HG03575 (cell line): Measurements from ENCODE around the gene JPH4.
"Not testable (repeated sequence)": the region's sequence is repeated elsewhere in the genome, so short reads cannot be mapped to it uniquely, and the experiment has no call there.

ENCODE experiments used
- ATAC-seq: cut with Tn5 transposase; IDR thresholded peaks from one replicate; pipeline ENCODE4 v1.9.1; 2021; ENCODE audit not compliant: unreplicated experiment, insufficient number of reproducible peaks, low FRiP score; ENCODE audit errors: extremely low read depth

Gene JPH4

GRCh38 chr14:23583761-23584526 lies 5.4 kb upstream of the JPH4 start:
- not testable (repeated sequence) for ATAC-seq

- ATAC-seq, result no peak
Observed at GRCh38 chr14:23582906-23583760, 4.5 kb upstream of the JPH4 start.

- no peak for ATAC-seq
Observed at GRCh38 chr14:23580948-23581281, 2.3 kb upstream of the JPH4 start.

- ATAC-seq, result no peak
Observed at GRCh38 chr14:23580152-23580926, 1.7 kb upstream of the JPH4 start.

- ATAC-seq, result no peak
Observed at GRCh38 chr14:23579739-23580138, 1.1 kb upstream of the JPH4 start.

GRCh38 chr14:23579311-23579630 lies 681 bp upstream of the JPH4 start:
- ATAC-seq, result no peak

GRCh38 chr14:23577710-23578392 lies 739 bp downstream of the JPH4 start:
- no peak for ATAC-seq

GRCh38 chr14:23577004-23577681 lies 1.4 kb downstream of the JPH4 start:
- no peak for ATAC-seq

- no peak for ATAC-seq
Observed at GRCh38 chr14:23573384-23574015, 5.1 kb downstream of the JPH4 start.

- ATAC-seq, result no peak
Observed at GRCh38 chr14:23572836-23573235, 5.8 kb downstream of the JPH4 start.

- ATAC-seq, result no peak
Observed at GRCh38 chr14:23572524-23572828, 6.1 kb downstream of the JPH4 start.

- no peak for ATAC-seq
Observed at GRCh38 chr14:23571701-23572523, 6.7 kb downstream of the JPH4 start.

- ATAC-seq, result no peak
Observed at GRCh38 chr14:23570806-23571483, 7.6 kb downstream of the JPH4 start.

GRCh38 chr14:23569443-23570151 lies 9.0 kb downstream of the JPH4 start:
- ATAC-seq, result no peak

- no peak for ATAC-seq
Observed at GRCh38 chr14:23568600-23569331, 9.8 kb downstream of the JPH4 start.

- no peak for ATAC-seq
Observed at GRCh38 chr14:23568021-23568599, 10.5 kb downstream of the JPH4 start.
